K562 (cell line): ENCODE data around the gene POLR2C. TPM values are rescaled to one million over a fixed set of nuclear protein-coding genes. Genes with fewer than 3 reads are reported as not detected.

ENCODE experiments used
- BRCA1 ChIP-seq, 2 experiments: fragments of 450-650 bp in 1 of 2; sonication (generic) in 1 of 2; formaldehyde crosslinking in 1 of 2; IDR thresholded peaks; 2 replicates each; pipeline versions ENCODE4 v1.5.0 to v1.6.1; 2017 to 2020; ENCODE audit warnings: mild to moderate bottlenecking in 1 of 2, missing genetic modification reagents in 1 of 2
- ETS2 ChIP-seq: IDR thresholded peaks from 2 replicates; pipeline ENCODE4 v1.6.1; 2016; ENCODE audit warnings: borderline replicate concordance, missing genetic modification characterization, mild to moderate bottlenecking, moderate library complexity, missing compliant biosample characterization; ENCODE audit not compliant: poor library complexity, severe bottlenecking
- ILK ChIP-seq: fragments of 450-650 bp; IDR thresholded peaks from 2 replicates; pipeline ENCODE4 v1.6.1; 2016; ENCODE audit warnings: missing genetic modification characterization, low read depth, mild to moderate bottlenecking, missing compliant biosample characterization, moderate library complexity, borderline replicate concordance
- NR3C1 ChIP-seq: sonication (generic); formaldehyde crosslinking; IDR thresholded peaks from 2 replicates; pipeline ENCODE4 v1.8.1; 2022; ENCODE audit warnings: missing genetic modification reagents
- PML ChIP-seq: IDR thresholded peaks from 2 replicates; pipeline ENCODE4 v1.6.1; 2012; ENCODE audit warnings: low read length, inconsistent platforms
- SMARCC2 ChIP-seq: fragments of 450-650 bp; IDR thresholded peaks from 2 replicates; pipeline ENCODE4 v1.6.1; 2017; ENCODE audit warnings: antibody characterized with exemption, moderate library complexity, mild to moderate bottlenecking, low read depth
- ZBTB8A ChIP-seq: fragments of 450-650 bp; IDR thresholded peaks from 2 replicates; pipeline ENCODE4 v1.6.1; 2018; ENCODE audit warnings: mild to moderate bottlenecking, moderate library complexity; ENCODE audit not compliant: partially characterized antibody
- ZSCAN32 ChIP-seq: fragments of 450-650 bp; formaldehyde crosslinking; IDR thresholded peaks from 2 replicates; pipeline ENCODE4 v1.4.0; 2020; ENCODE audit warnings: mild to moderate bottlenecking, moderate library complexity
- polyA plus RNA-seq, 8 experiments: library from polyadenylated mRNA; depleted of rRNA in 4 of 8; stranded (reverse) in 5 of 8; unstranded in 3 of 8; fragments of >200 nt; fragmentation: Nextera tagmentation in 2 of 8; fragmentation: Illumina TruSeq in 1 of 8; extraction: Ambion mirVana in 2 of 8; extraction: Trizol in 1 of 8; gene quantifications; 2 replicates each; pipeline versions ENCODE4 v1.2.1 to v1.2.3, GENCODE V29; 2011 to 2014; ENCODE audit warnings: inconsistent platforms in 1 of 8, missing spikeins in 1 of 8
- total RNA-seq, 7 experiments: library from RNA; depleted of rRNA in 6 of 7; stranded (reverse); fragments of >200 nt in 6 of 7; fragmentation: Illumina TruSeq in 2 of 7; extraction: Trizol in 2 of 7; gene quantifications; 2 replicates each; pipeline versions ENCODE4 v1.2.1 to v1.2.3, GENCODE V29; 2011 to 2021; ENCODE audit warnings: low replicate concordance in 1 of 7
- TF ChIP-seq, protein P1 (sequence below), 2 experiments: fragments of 450-650 bp; IDR thresholded peaks; 2 replicates each; pipeline ENCODE4 v1.6.1; 2016
- TF ChIP-seq, protein P2 (sequence below): IDR thresholded peaks from 2 replicates; pipeline ENCODE4 v1.6.1; 2016; ENCODE audit warnings: missing genetic modification characterization, missing compliant biosample characterization
- TF ChIP-seq, protein P3 (sequence below): fragments of 450-650 bp; conservative IDR thresholded peaks from 2 replicates; pipeline ENCODE4 v1.6.1; 2016; ENCODE audit warnings: missing genetic modification characterization, low read depth, mild to moderate bottlenecking, missing compliant biosample characterization, moderate library complexity
- TF ChIP-seq, protein P4 (sequence below): sonication (generic); formaldehyde crosslinking; IDR thresholded peaks from 2 replicates; pipeline ENCODE4 v1.9.0; 2022; ENCODE audit warnings: mild to moderate bottlenecking, missing genetic modification reagents
- TF ChIP-seq, protein P5 (sequence below): sonication (generic); formaldehyde crosslinking; IDR thresholded peaks from 2 replicates; pipeline ENCODE4 v1.8.1; 2022; ENCODE audit warnings: missing genetic modification reagents

The POLR2C gene
- total and polyA plus RNA-seq, 9 of the 15 experiments (the other 6 are each of a cell fraction or from before 2014, with no cell fraction given): 70.3 to 163 (median 92.3) TPM

DNA sequence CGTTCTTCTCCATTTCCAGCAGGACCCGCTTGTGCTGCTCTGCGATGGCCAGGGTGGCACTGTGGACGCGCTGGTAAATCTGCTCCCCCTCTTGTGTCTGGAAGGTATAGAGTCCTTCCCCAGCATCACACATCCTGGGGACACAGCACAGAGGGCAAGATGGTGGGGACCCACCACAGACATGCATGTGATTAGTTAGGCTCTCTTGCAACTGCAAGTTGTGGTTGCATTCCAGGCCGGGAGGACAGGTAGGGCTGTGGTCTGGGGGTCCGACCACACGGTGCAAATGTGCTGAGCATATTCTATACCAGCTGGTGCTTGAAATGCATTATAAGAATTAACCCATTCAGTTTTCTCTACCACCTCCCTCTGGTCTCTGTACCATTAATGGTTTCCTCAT is 11.4 kb downstream of the POLR2C start (continued):
- TF ChIP-seq, protein P1, sequence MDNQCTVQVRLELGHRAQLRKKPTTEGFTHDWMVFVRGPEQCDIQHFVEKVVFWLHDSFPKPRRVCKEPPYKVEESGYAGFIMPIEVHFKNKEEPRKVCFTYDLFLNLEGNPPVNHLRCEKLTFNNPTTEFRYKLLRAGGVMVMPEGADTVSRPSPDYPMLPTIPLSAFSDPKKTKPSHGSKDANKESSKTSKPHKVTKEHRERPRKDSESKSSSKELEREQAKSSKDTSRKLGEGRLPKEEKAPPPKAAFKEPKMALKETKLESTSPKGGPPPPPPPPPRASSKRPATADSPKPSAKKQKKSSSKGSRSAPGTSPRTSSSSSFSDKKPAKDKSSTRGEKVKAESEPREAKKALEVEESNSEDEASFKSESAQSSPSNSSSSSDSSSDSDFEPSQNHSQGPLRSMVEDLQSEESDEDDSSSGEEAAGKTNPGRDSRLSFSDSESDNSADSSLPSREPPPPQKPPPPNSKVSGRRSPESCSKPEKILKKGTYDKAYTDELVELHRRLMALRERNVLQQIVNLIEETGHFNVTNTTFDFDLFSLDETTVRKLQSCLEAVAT (IDR thresholded peaks at IDR 0.05): no peak
- TF ChIP-seq NR3C1 (CRISPR knock-in tag) (no peak), ETS2 (tag) (no peak), SMARCC2 (no peak), ILK (tag) (no peak), ZBTB8A (no peak), BRCA1 (IDR thresholded peaks at IDR 0.05) (no peak), BRCA1 (CRISPR knock-in tag; IDR thresholded peaks at IDR 0.05) (no peak), PML (no peak), ZSCAN32 (CRISPR knock-in tag) (no peak)
- TF ChIP-seq, protein P2, sequence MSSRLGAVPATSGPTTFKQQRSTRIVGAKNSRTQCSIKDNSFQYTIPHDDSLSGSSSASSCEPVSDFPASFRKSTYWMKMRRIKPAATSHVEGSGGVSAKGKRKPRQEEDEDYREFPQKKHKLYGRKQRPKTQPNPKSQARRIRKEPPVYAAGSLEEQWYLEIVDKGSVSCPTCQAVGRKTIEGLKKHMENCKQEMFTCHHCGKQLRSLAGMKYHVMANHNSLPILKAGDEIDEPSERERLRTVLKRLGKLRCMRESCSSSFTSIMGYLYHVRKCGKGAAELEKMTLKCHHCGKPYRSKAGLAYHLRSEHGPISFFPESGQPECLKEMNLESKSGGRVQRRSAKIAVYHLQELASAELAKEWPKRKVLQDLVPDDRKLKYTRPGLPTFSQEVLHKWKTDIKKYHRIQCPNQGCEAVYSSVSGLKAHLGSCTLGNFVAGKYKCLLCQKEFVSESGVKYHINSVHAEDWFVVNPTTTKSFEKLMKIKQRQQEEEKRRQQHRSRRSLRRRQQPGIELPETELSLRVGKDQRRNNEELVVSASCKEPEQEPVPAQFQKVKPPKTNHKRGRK (tag): no peak
- TF ChIP-seq, protein P3, sequence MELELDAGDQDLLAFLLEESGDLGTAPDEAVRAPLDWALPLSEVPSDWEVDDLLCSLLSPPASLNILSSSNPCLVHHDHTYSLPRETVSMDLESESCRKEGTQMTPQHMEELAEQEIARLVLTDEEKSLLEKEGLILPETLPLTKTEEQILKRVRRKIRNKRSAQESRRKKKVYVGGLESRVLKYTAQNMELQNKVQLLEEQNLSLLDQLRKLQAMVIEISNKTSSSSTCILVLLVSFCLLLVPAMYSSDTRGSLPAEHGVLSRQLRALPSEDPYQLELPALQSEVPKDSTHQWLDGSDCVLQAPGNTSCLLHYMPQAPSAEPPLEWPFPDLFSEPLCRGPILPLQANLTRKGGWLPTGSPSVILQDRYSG: no peak
- TF ChIP-seq, protein P4, sequence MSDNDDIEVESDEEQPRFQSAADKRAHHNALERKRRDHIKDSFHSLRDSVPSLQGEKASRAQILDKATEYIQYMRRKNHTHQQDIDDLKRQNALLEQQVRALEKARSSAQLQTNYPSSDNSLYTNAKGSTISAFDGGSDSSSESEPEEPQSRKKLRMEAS (CRISPR knock-in tag): no peak
- TF ChIP-seq, protein P5, sequence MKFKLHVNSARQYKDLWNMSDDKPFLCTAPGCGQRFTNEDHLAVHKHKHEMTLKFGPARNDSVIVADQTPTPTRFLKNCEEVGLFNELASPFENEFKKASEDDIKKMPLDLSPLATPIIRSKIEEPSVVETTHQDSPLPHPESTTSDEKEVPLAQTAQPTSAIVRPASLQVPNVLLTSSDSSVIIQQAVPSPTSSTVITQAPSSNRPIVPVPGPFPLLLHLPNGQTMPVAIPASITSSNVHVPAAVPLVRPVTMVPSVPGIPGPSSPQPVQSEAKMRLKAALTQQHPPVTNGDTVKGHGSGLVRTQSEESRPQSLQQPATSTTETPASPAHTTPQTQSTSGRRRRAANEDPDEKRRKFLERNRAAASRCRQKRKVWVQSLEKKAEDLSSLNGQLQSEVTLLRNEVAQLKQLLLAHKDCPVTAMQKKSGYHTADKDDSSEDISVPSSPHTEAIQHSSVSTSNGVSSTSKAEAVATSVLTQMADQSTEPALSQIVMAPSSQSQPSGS (CRISPR knock-in tag): no peak
